PFSK-1 (cell line): ENCODE data around the gene ZNF775.

Experiments
- FOXP2 ChIP-seq: optimal IDR thresholded peaks from 2 replicates; pipeline ENCODE3; 2011; ENCODE audit warnings: borderline replicate concordance, control low read depth, inconsistent platforms; ENCODE audit not compliant: insufficient read depth; ENCODE audit errors: extremely low read length, extremely low read depth
- POLR2AphosphoS5 ChIP-seq: IDR thresholded peaks from 2 replicates; pipeline ENCODE4 v1.6.1; 2012; ENCODE audit warnings: low read depth, mild to moderate bottlenecking, control low read depth, low read length, moderate library complexity
- SIN3A ChIP-seq: IDR thresholded peaks from 2 replicates; pipeline ENCODE4 v1.6.1; 2012; ENCODE audit warnings: mild to moderate bottlenecking, low read length, moderate library complexity, borderline replicate concordance; ENCODE audit not compliant: insufficient read depth
- TAF1 ChIP-seq: IDR thresholded peaks from 2 replicates; pipeline ENCODE4 v1.6.1; 2012; ENCODE audit warnings: low read length, control low read depth, borderline replicate concordance; ENCODE audit not compliant: insufficient read depth
- TF ChIP-seq, protein P1 (sequence below), 2 experiments: IDR thresholded peaks; 2 replicates each; pipeline versions ENCODE4 v1.6.1 to v1.8.0; 2011 to 2012; ENCODE audit warnings: low read depth in 2 of 2, low read length in 2 of 2, control low read depth in 1 of 2, inconsistent platforms in 1 of 2, mild to moderate bottlenecking in 1 of 2, moderate library complexity in 1 of 2; ENCODE audit not compliant: insufficient read depth in 1 of 2

DNA sequence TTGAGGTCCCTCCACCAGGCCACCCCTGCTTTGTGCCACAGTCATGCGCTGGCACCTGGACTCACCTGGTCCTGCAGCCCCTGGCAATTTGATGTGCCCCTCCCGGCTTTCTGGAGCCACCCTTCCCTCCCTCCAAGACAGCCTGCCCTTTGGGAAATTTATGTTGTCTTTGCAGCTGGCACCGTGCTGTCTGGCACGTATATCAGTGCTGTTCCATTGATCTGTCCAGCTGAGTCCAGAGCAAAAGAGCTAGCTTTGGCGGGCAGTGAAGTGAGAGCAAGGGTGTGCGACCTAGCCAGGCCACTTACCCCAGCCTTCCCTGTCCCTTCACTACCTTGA is 43.4 kb upstream of the ZNF775 start:
- no peak for TF ChIP-seq POLR2AphosphoS5
- TF ChIP-seq, protein P1, sequence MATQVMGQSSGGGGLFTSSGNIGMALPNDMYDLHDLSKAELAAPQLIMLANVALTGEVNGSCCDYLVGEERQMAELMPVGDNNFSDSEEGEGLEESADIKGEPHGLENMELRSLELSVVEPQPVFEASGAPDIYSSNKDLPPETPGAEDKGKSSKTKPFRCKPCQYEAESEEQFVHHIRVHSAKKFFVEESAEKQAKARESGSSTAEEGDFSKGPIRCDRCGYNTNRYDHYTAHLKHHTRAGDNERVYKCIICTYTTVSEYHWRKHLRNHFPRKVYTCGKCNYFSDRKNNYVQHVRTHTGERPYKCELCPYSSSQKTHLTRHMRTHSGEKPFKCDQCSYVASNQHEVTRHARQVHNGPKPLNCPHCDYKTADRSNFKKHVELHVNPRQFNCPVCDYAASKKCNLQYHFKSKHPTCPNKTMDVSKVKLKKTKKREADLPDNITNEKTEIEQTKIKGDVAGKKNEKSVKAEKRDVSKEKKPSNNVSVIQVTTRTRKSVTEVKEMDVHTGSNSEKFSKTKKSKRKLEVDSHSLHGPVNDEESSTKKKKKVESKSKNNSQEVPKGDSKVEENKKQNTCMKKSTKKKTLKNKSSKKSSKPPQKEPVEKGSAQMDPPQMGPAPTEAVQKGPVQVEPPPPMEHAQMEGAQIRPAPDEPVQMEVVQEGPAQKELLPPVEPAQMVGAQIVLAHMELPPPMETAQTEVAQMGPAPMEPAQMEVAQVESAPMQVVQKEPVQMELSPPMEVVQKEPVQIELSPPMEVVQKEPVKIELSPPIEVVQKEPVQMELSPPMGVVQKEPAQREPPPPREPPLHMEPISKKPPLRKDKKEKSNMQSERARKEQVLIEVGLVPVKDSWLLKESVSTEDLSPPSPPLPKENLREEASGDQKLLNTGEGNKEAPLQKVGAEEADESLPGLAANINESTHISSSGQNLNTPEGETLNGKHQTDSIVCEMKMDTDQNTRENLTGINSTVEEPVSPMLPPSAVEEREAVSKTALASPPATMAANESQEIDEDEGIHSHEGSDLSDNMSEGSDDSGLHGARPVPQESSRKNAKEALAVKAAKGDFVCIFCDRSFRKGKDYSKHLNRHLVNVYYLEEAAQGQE (IDR thresholded peaks at IDR 0.05; ENCODE audit: insufficient read depth in 1 of 2, low read depth in 2 of 2, low read length in 2 of 2), result no peak
- no peak for TF ChIP-seq TAF1
- TF ChIP-seq SIN3A, result no peak
- TF ChIP-seq FOXP2, result no peak
